IMR-90 (cell line): ENCODE results near the gene SLC38A5. TPM values are rescaled to one million over a fixed set of nuclear protein-coding genes. Genes with fewer than 3 reads are reported as not detected.

Experiments
- ATAC-seq: fragments of 200-7000 bp; cut with Tn5 transposase; 2 replicates; pipeline ENCODE4 v1.9.1; 2020; ENCODE audit warnings: low read depth, mild to moderate bottlenecking, moderate library complexity
- BruUV-seq: library from RNA; stranded (reverse); fragments of 400-500 nt; replicated peaks from 2 replicates; lab custom pipeline; 2021; lab: Mats Ljungman, UMichigan
- CTCF ChIA-PET: fragments of 300-600 bp; formaldehyde crosslinking; extraction: SDS; loops from one replicate; lab custom pipeline; 2021; ENCODE audit warnings: antibody characterized with exemption; lab: Yijun Ruan, JAX
- POLR2A ChIA-PET: fragments of 300-600 bp; sonication (Branson Sonifier 250); formaldehyde crosslinking; loops from one replicate; lab custom pipeline; 2022; ENCODE audit warnings: antibody characterized with exemption; ENCODE audit not compliant: unreplicated experiment; lab: Charles Lee
- DNase-seq: peaks from one replicate; pipeline ENCODE4 v3.0.0; 2013
- H2AFZ ChIP-seq: replicated peaks from 2 replicates; pipeline ENCODE3; 2013; ENCODE audit warnings: low read length, mild to moderate bottlenecking; ENCODE audit not compliant: poor library complexity
- H2AK5ac ChIP-seq: 2 replicates; pipeline ENCODE4 v1.6.1; 2013; ENCODE audit warnings: low read depth, low read length, inconsistent platforms
- H2AK9ac ChIP-seq: replicated peaks from 2 replicates; pipeline ENCODE3; 2013; ENCODE audit warnings: mild to moderate bottlenecking, low read depth, low read length, moderate library complexity; ENCODE audit not compliant: poor library complexity
- H2BK120ac ChIP-seq: 2 replicates; pipeline ENCODE4 v1.6.1; 2013; ENCODE audit warnings: low read depth, low read length, inconsistent platforms
- H2BK15ac ChIP-seq: 3 replicates; pipeline ENCODE4 v1.6.1; 2013; ENCODE audit warnings: low read depth, low read length, inconsistent platforms
- H2BK20ac ChIP-seq: 2 replicates; pipeline ENCODE4 v1.6.1; 2013; ENCODE audit warnings: low read depth, mild to moderate bottlenecking, inconsistent platforms, low read length, moderate library complexity
- H2BK5ac ChIP-seq: 2 replicates; pipeline ENCODE4 v1.6.1; 2013; ENCODE audit warnings: mild to moderate bottlenecking, low read depth, low read length, inconsistent platforms; ENCODE audit not compliant: poor library complexity, severe bottlenecking
- H3K14ac ChIP-seq: replicated peaks from 2 replicates; pipeline ENCODE4 v1.6.1; 2013; ENCODE audit warnings: low read depth, low read length, inconsistent platforms
- H3K18ac ChIP-seq: 2 replicates; pipeline ENCODE4 v1.6.1; 2013; ENCODE audit warnings: low read depth, low read length, control low read depth
- H3K23ac ChIP-seq: 2 replicates; pipeline ENCODE4 v1.6.1; 2013; ENCODE audit warnings: low read depth, low read length, inconsistent platforms
- H3K27ac ChIP-seq: 2 replicates; pipeline ENCODE4 v1.5.1; 2013; ENCODE audit warnings: mild to moderate bottlenecking, control low read depth, low read length; ENCODE audit not compliant: insufficient read depth
- H3K27me3 ChIP-seq: 2 replicates; pipeline ENCODE4 v1.6.1; 2013; ENCODE audit warnings: low read length; ENCODE audit not compliant: control insufficient read depth, insufficient read depth
- H3K36me3 ChIP-seq: 2 replicates; pipeline ENCODE4 v1.6.1; 2013; ENCODE audit warnings: low read length, mixed read lengths; ENCODE audit not compliant: control insufficient read depth, insufficient read depth
- H3K4ac ChIP-seq: 2 replicates; pipeline ENCODE4 v1.6.1; 2013; ENCODE audit warnings: low read depth, low read length, inconsistent platforms
- H3K4me1 ChIP-seq: 2 replicates; pipeline ENCODE4 v1.6.1; 2013; ENCODE audit warnings: low read length, mixed read lengths; ENCODE audit not compliant: control insufficient read depth, insufficient read depth
- H3K4me2 ChIP-seq: 2 replicates; pipeline ENCODE4 v1.6.1; 2013; ENCODE audit warnings: low read depth, mild to moderate bottlenecking, control low read depth, low read length, moderate library complexity
- H3K4me3 ChIP-seq: 2 replicates; pipeline ENCODE4 v1.5.1; 2013; ENCODE audit warnings: low read depth, mild to moderate bottlenecking, control low read depth, low read length, moderate library complexity; ENCODE audit not compliant: insufficient read depth
- H3K56ac ChIP-seq: 2 replicates; pipeline ENCODE4 v1.6.1; 2013; ENCODE audit warnings: low read length, inconsistent platforms; ENCODE audit not compliant: insufficient read depth; ENCODE audit errors: extremely low read depth
- H3K79me1 ChIP-seq, 2 experiments: 2 replicates each; pipeline ENCODE4 v1.6.1; 2013; ENCODE audit warnings: low read length in 2 of 2, inconsistent platforms in 1 of 2, low read depth in 1 of 2
- H3K9ac ChIP-seq: 2 replicates; pipeline ENCODE4 v1.6.1; 2013; ENCODE audit warnings: low read depth, low read length, control low read depth
- H3K9me1 ChIP-seq: 2 replicates; pipeline ENCODE4 v1.6.1; 2013; ENCODE audit warnings: low read length, inconsistent platforms; ENCODE audit not compliant: insufficient read depth
- H3K9me3 ChIP-seq: 2 replicates; pipeline ENCODE4 v1.6.1; 2013; ENCODE audit warnings: low read length; ENCODE audit not compliant: control insufficient read depth, insufficient read depth
- H4K20me1 ChIP-seq: 2 replicates; pipeline ENCODE4 v1.6.1; 2013; ENCODE audit warnings: low read length, inconsistent platforms; ENCODE audit not compliant: insufficient read depth
- H4K5ac ChIP-seq: 2 replicates; pipeline ENCODE4 v1.6.1; 2013; ENCODE audit warnings: mild to moderate bottlenecking, low read depth, low read length, control low read depth
- H4K8ac ChIP-seq, 2 experiments: 2 replicates each; pipeline ENCODE4 v1.6.1; 2013; ENCODE audit warnings: low read depth in 2 of 2, low read length in 2 of 2, control low read depth in 1 of 2, inconsistent platforms in 1 of 2
- H4K91ac ChIP-seq: 2 replicates; pipeline ENCODE4 v1.6.1; 2013; ENCODE audit warnings: low read depth, low read length, inconsistent platforms; ENCODE audit not compliant: insufficient read depth
- BHLHE40 ChIP-seq: fragments of 150-350 bp; IDR thresholded peaks from 2 replicates; pipeline ENCODE4 v1.6.1; 2016; ENCODE audit warnings: mild to moderate bottlenecking, low read depth, low read length
- CEBPB ChIP-seq: IDR thresholded peaks from 2 replicates; pipeline ENCODE4 v1.6.1; 2012; ENCODE audit warnings: low read depth, low read length, improper control_type of control experiment
- CHD1 ChIP-seq: IDR thresholded peaks from 2 replicates; pipeline ENCODE4 v1.6.1; 2012; ENCODE audit warnings: low read depth, low read length, improper control_type of control experiment
- FOS ChIP-seq: fragments of 150-350 bp; IDR thresholded peaks from 2 replicates; pipeline ENCODE4 v1.6.1; 2016; ENCODE audit warnings: low read depth, low read length
- MAFK ChIP-seq: IDR thresholded peaks from 2 replicates; pipeline ENCODE4 v1.6.1; 2012; ENCODE audit warnings: low read depth, low read length, improper control_type of control experiment
- MAZ ChIP-seq: IDR thresholded peaks from 2 replicates; pipeline ENCODE4 v1.6.1; 2012; ENCODE audit warnings: low read depth, mild to moderate bottlenecking, low read length, improper control_type of control experiment, moderate library complexity, borderline replicate concordance
- MXI1 ChIP-seq: IDR thresholded peaks from 2 replicates; pipeline ENCODE4 v1.6.1; 2012; ENCODE audit warnings: low read depth, mild to moderate bottlenecking, low read length, moderate library complexity, borderline replicate concordance
- NFE2L2 ChIP-seq: fragments of 150-350 bp; IDR thresholded peaks from 2 replicates; pipeline ENCODE4 v1.6.1; 2016; ENCODE audit warnings: low read depth, mild to moderate bottlenecking, low read length
- RFX5 ChIP-seq: IDR thresholded peaks from 2 replicates; pipeline ENCODE4 v1.8.0; 2012; ENCODE audit warnings: low read depth, mild to moderate bottlenecking, low read length, moderate library complexity
- SMC3 ChIP-seq: fragments of 150-350 bp; IDR thresholded peaks from 2 replicates; pipeline ENCODE4 v1.6.1; 2016; ENCODE audit warnings: low read depth, mild to moderate bottlenecking, antibody characterized with exemption, low read length, moderate library complexity
- WGBS, 2 experiments: methylation state at CpG; one replicate each; pipeline versions ENCODE4 v1.1.5 to v1.1.7; 2013; ENCODE audit warnings: missing lambda C conversion rate in 2 of 2; ENCODE audit not compliant: insufficient read length in 1 of 2; ENCODE audit errors: extremely low coverage in 2 of 2; 5-methylcytosine and 5-hydroxymethylcytosine counted together
- dilution Hi-C: fragments of 300-500 bp; cut with HindIII; formaldehyde crosslinking; loops from one replicate; pipeline ENCODE4 v1.14.3; 2018; ENCODE audit warnings: low sequenced_read_pairs; ENCODE audit not compliant: unreplicated experiment
- in situ Hi-C: fragments of 300-500 bp; cut with MboI; formaldehyde crosslinking; loops from 3 replicates; pipeline ENCODE4 v1.14.3; 2019; ENCODE audit warnings: low sequenced_read_pairs, inconsistent platforms, mixed read lengths
- intact Hi-C: fragments of 100-400 bp; cut with micrococcal nuclease; formaldehyde crosslinking; loops from 2 replicates; pipeline ENCODE4 v1.10.0; 2022
- polyA plus RNA-seq, 3 experiments: library from polyadenylated mRNA; depleted of rRNA; stranded (reverse); fragments of >200 nt; gene quantifications; 2 replicates each; pipeline ENCODE4 v1.2.3, GENCODE V29; 2012; ENCODE audit warnings: low replicate concordance in 1 of 3
- total RNA-seq: library from RNA; depleted of rRNA; stranded (reverse); fragments of >200 nt; gene quantifications from 2 replicates; pipeline ENCODE4 v1.2.3, GENCODE V29; 2012
- TF ChIP-seq, protein P1 (sequence below): fragments of 150-350 bp; IDR thresholded peaks from 2 replicates; pipeline ENCODE4 v1.6.1; 2017; ENCODE audit warnings: mild to moderate bottlenecking, antibody characterized with exemption, low read length, low read depth
- TF ChIP-seq, protein P2 (sequence below): conservative IDR thresholded peaks from 2 replicates; pipeline ENCODE4 v1.5.1; 2012; ENCODE audit warnings: mild to moderate bottlenecking, low read depth, low read length, improper control_type of control experiment

SLC38A5 gene
- total and polyA plus RNA-seq, 2 of the 4 experiments (the other 2 are of a cell fraction) = 12.2 to 20.4 TPM

- Histone ChIP-seq H2AK9ac (no peak overlapping the region), H4K20me1 (no peaks in the 10 kb centered on the region), H3K36me3 (no peaks in the 10 kb centered on the region), H3K56ac (no peak overlapping the region), H3K27ac (no peak overlapping the region), H3K4me2 (no peak overlapping the region), H2AFZ (peak overlapping the region; percentile 58), H2BK15ac (no peak overlapping the region), H3K9me3 (peaks cover 2% of the 10 kb centered on the region; the same call in 1 of the 2 replicates), H3K23ac (no peak overlapping the region), H3K9me1 (peaks cover 5% of the 10 kb centered on the region; the same call in 1 of the 2 replicates), H3K27me3 (no peaks in the 10 kb centered on the region), H2BK120ac (no peak overlapping the region), H3K9ac (no peak overlapping the region), H3K4ac (no peak overlapping the region), H4K8ac (no peak overlapping the region), H3K4me1 (peaks cover 3% of the 10 kb centered on the region; the same call in 1 of the 2 replicates), H4K91ac (no peak overlapping the region), H3K4me3 (no peak overlapping the region), H4K5ac (no peak overlapping the region), H3K18ac (no peak overlapping the region), H2BK20ac (no peak overlapping the region), H2AK5ac (no peak overlapping the region), H3K79me1 (no peaks in the 10 kb centered on the region), H2BK5ac (no peak overlapping the region), H3K14ac (no peak overlapping the region)
- ChIA-PET POLR2A (no interaction called here), CTCF (no interaction called here)
- no peak for DNase-seq
- intact Hi-C loops (no loop called here), dilution Hi-C loops (no loop called here), in situ Hi-C loops (no loop called here)
- no peak for ATAC-seq
- 100% methylated on average over 6 of the region's 11 CpGs; no CpG with 5 or more reads in 1 of the 2 experiments for WGBS, 2 experiments
- TF ChIP-seq CHD1 (no peak), NFE2L2 (no peak), SMC3 (no peak), MAFK (no peak), RFX5 (no peak), CEBPB (no peak), MAZ (no peak), FOS (no peak), MXI1 (no peak), BHLHE40 (no peak)
- TF ChIP-seq, protein P1, sequence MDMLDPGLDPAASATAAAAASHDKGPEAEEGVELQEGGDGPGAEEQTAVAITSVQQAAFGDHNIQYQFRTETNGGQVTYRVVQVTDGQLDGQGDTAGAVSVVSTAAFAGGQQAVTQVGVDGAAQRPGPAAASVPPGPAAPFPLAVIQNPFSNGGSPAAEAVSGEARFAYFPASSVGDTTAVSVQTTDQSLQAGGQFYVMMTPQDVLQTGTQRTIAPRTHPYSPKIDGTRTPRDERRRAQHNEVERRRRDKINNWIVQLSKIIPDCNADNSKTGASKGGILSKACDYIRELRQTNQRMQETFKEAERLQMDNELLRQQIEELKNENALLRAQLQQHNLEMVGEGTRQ = no peak
- TF ChIP-seq, protein P2, sequence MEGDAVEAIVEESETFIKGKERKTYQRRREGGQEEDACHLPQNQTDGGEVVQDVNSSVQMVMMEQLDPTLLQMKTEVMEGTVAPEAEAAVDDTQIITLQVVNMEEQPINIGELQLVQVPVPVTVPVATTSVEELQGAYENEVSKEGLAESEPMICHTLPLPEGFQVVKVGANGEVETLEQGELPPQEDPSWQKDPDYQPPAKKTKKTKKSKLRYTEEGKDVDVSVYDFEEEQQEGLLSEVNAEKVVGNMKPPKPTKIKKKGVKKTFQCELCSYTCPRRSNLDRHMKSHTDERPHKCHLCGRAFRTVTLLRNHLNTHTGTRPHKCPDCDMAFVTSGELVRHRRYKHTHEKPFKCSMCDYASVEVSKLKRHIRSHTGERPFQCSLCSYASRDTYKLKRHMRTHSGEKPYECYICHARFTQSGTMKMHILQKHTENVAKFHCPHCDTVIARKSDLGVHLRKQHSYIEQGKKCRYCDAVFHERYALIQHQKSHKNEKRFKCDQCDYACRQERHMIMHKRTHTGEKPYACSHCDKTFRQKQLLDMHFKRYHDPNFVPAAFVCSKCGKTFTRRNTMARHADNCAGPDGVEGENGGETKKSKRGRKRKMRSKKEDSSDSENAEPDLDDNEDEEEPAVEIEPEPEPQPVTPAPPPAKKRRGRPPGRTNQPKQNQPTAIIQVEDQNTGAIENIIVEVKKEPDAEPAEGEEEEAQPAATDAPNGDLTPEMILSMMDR = no peak
- no TSS peak for BruUV-seq
These were observed 9.5 kb downstream of the SLC38A5 start for GRCh38 chrX:48460606-48461005.
